Head of caudate nucleus (tissue), 42 donors: Measurements from ENCODE around the gene KIF6.
A peak's percentile ranks its signal among the peaks of the same experiment; 100 is the strongest.

ENCODE experiments used
- DNase-seq, 42 donors: peaks; one replicate each; pipeline versions ENCODE4 v3.0.0 to v3.0.0-alpha.2; 2020 to 2021; ENCODE audit warnings: mixed read lengths in 7 of 42
- intact Hi-C: fragments of 100-400 bp; cut with DNase I; formaldehyde crosslinking; loops from one replicate; pipeline ENCODE4 v1.15.0; 2022

Gene KIF6

GRCh38 chr6:39353698-39354315 lies 371.4 kb downstream of the KIF6 start:
- intact Hi-C loops = loop anchor here (10.0 kb wide), 1 partner anchor 951 kb away; no protein-coding TSS in a partner anchor
- DNase-seq = peak in 3 of 42 donors; percentile 24 to 58 (median 41)

GRCh38 chr6:39350723-39351505 lies 374.3 kb downstream of the KIF6 start:
- intact Hi-C loops = loop anchor here (10.0 kb wide), 1 partner anchor 954 kb away; no protein-coding TSS in a partner anchor
- DNase-seq = no peak

GRCh38 chr6:39348740-39349139 lies 376.5 kb downstream of the KIF6 start:
- DNase-seq = no peak
- intact Hi-C loops = no loop called here

- intact Hi-C loops = no loop called here
- peak in 41 of 42 donors; percentile 50 to 91 (median 81) for DNase-seq
Observed at GRCh38 chr6:39347906-39348585, 377.2 kb downstream of the KIF6 start.

- DNase-seq = no peak
Observed at GRCh38 chr6:39347206-39347605, 378.0 kb downstream of the KIF6 start.

GRCh38 chr6:39344821-39345280 lies 380.4 kb downstream of the KIF6 start:
- intact Hi-C loops = no loop called here
- DNase-seq = no peak

More at GRCh38 chr6:39347206-39347605, 378.0 kb downstream of the KIF6 start:
- intact Hi-C loops = no loop called here

- DNase-seq = no peak
- intact Hi-C loops = no loop called here
Observed at GRCh38 chr6:39343396-39343870, 381.8 kb downstream of the KIF6 start.

- intact Hi-C loops = no loop called here
- peak in 6 of 42 donors; percentile 16 to 40 (median 19) for DNase-seq
Observed at GRCh38 chr6:39342692-39343395, 382.4 kb downstream of the KIF6 start.

- peak in 2 of 42 donors; percentile 24 to 39 for DNase-seq
- intact Hi-C loops = no loop called here
Observed at GRCh38 chr6:39341937-39342336, 383.3 kb downstream of the KIF6 start.

- intact Hi-C loops = no loop called here
- DNase-seq = no peak
Observed at GRCh38 chr6:39341352-39341751, 383.9 kb downstream of the KIF6 start.

GRCh38 chr6:39339868-39340550 lies 385.2 kb downstream of the KIF6 start:
- intact Hi-C loops = no loop called here
- DNase-seq = no peak

GRCh38 chr6:39339096-39339867 lies 385.9 kb downstream of the KIF6 start:
- DNase-seq = no peak
- intact Hi-C loops = no loop called here

- intact Hi-C loops = no loop called here
Observed at GRCh38 chr6:39338397-39338796, 386.8 kb downstream of the KIF6 start.

GRCh38 chr6:39335780-39336545 lies 389.2 kb downstream of the KIF6 start:
- peak in 22 of 42 donors; percentile 20 to 59 (median 38) for DNase-seq
- intact Hi-C loops = no loop called here

More at GRCh38 chr6:39338397-39338796, 386.8 kb downstream of the KIF6 start:
- DNase-seq = peak in 1 of 42 donors; percentile 13

GRCh38 chr6:39333644-39334438 lies 391.4 kb downstream of the KIF6 start:
- intact Hi-C loops = no loop called here
- DNase-seq = no peak

- intact Hi-C loops = no loop called here
- DNase-seq = peak in 24 of 42 donors; percentile 7 to 61 (median 42)
Observed at GRCh38 chr6:39330476-39330875, 394.7 kb downstream of the KIF6 start.
